Activated naive CD8-positive, alpha-beta T cell treated with anti-CD3 and anti-CD28 coated beads, Interleukin-2, amount 50 U/mL, for 24 hours (primary cell): ENCODE data around the gene AEBP2.
"Not testable (repeated sequence)": the region's sequence is repeated elsewhere in the genome, so short reads cannot be mapped to it uniquely, and the experiment has no call there.

Source experiments
- ATAC-seq: fragments of 150-1000 bp; cut with Tn5 transposase; one replicate; pipeline ENCODE4 v1.10.0; 2021
- DNase-seq: peaks from one replicate; pipeline ENCODE4 v3.0.0; 2021
- H3K27ac Mint-ChIP-seq: one replicate; pipeline ENCODE4 v1.8.0; 2021; ENCODE audit warnings: mild to moderate bottlenecking, mixed read lengths
- H3K27me3 Mint-ChIP-seq: one replicate; pipeline ENCODE4 v1.8.0; 2021; ENCODE audit warnings: mixed read lengths
- H3K36me3 Mint-ChIP-seq: one replicate; pipeline ENCODE4 v1.8.0; 2021; ENCODE audit warnings: low read depth, mixed read lengths
- H3K4me1 Mint-ChIP-seq: one replicate; pipeline ENCODE4 v1.8.0; 2021; ENCODE audit warnings: mixed read lengths
- H3K4me3 Mint-ChIP-seq: one replicate; pipeline ENCODE4 v1.8.0; 2021; ENCODE audit warnings: mild to moderate bottlenecking, moderate library complexity, mixed read lengths
- H3K9me3 Mint-ChIP-seq: one replicate; pipeline ENCODE4 v1.8.0; 2021; ENCODE audit warnings: mixed read lengths

AEBP2 gene

GRCh38 chr12:19410629-19411185 is 28.6 kb upstream of the AEBP2 start:
- DNase-seq = no peak
- Mint-ChIP-seq H3K4me1 (no peaks in the 10 kb centered on the region), H3K27ac (no peak overlapping the region), H3K9me3 (no peaks in the 10 kb centered on the region), H3K4me3 (no peak overlapping the region), H3K36me3 (no peaks in the 10 kb centered on the region), H3K27me3 (no peaks in the 10 kb centered on the region)
- ATAC-seq = no peak

- DNase-seq (no peak), ATAC-seq (no peak)
- H3K4me1 Mint-ChIP-seq = no peaks in the 10 kb centered on the region
- no peak overlapping the region for H3K4me3 Mint-ChIP-seq
- H3K36me3 Mint-ChIP-seq = no peaks in the 10 kb centered on the region
- H3K9me3 Mint-ChIP-seq = no peaks in the 10 kb centered on the region
- no peaks in the 10 kb centered on the region for H3K27me3 Mint-ChIP-seq
- H3K27ac Mint-ChIP-seq = no peak overlapping the region
These were observed 27.8 kb upstream of the AEBP2 start for GRCh38 chr12:19411234-19412204.

- DNase-seq (no peak), ATAC-seq (no peak)
- no peaks in the 10 kb centered on the region for H3K36me3 Mint-ChIP-seq
- H3K27me3 Mint-ChIP-seq = no peaks in the 10 kb centered on the region
- no peak overlapping the region for H3K4me3 Mint-ChIP-seq
- H3K27ac Mint-ChIP-seq = no peak overlapping the region
- H3K4me1 Mint-ChIP-seq = no peaks in the 10 kb centered on the region
- no peaks in the 10 kb centered on the region for H3K9me3 Mint-ChIP-seq
These were observed 26.4 kb upstream of the AEBP2 start for GRCh38 chr12:19412844-19413243.

DNA sequence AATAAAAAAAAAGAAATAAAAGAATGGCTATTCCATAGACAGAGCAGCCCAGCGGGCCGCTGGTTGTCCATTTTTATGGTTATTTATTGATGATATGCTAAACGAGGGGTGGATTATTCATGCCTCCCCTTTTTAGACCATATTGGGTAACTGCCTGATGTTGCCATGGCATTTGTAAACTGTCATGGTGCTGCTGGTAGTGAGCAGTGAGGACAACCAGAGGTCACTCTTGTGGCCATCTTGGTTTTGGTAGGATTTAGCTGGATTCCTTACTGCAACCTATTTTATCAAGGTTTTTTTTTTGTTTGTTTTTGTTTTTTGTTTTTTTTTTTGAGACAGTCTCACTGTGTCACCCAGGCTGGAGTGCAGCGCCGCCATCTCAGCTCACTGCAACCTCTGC is 25.7 kb upstream of the AEBP2 start:
- DNase-seq, H3K9me3 Mint-ChIP-seq, ATAC-seq, H3K27ac Mint-ChIP-seq, H3K4me1 Mint-ChIP-seq, H3K27me3 Mint-ChIP-seq, H3K4me3 Mint-ChIP-seq, H3K36me3 Mint-ChIP-seq: not testable (repeated sequence)

GRCh38 chr12:19415563-19415962 is 23.7 kb upstream of the AEBP2 start:
- no peaks in the 10 kb centered on the region for H3K27me3 Mint-ChIP-seq
- DNase-seq (no peak), ATAC-seq (no peak)
- no peaks in the 10 kb centered on the region for H3K36me3 Mint-ChIP-seq
- H3K4me1 Mint-ChIP-seq = no peaks in the 10 kb centered on the region
- H3K4me3 Mint-ChIP-seq = no peak overlapping the region
- no peaks in the 10 kb centered on the region for H3K9me3 Mint-ChIP-seq
- H3K27ac Mint-ChIP-seq = no peak overlapping the region

DNA sequence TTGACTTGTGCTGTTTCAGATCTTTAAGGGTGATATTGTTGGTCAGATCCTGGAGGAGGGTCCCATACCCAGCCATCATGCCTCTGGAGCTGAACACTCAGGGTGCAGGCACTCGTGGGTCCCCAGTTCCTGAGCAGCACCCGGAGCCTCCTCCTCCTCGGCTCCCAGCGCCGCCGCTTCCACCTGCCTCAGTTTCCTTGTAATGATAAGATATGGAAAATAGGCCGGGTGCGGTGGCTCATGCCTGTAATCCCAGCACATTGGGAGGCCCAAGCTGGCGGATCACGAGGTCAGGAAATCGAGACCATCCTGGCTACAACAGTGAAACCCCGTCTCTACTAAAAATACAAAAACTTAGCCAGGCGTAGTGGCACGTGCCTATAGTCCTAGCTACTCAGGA is 20.2 kb upstream of the AEBP2 start:
- DNase-seq (no peak), ATAC-seq (no peak)
- no peak overlapping the region for H3K27ac Mint-ChIP-seq
- peaks cover 6% of the 10 kb centered on the region for H3K4me1 Mint-ChIP-seq
- no peaks in the 10 kb centered on the region for H3K9me3 Mint-ChIP-seq
- no peaks in the 10 kb centered on the region for H3K36me3 Mint-ChIP-seq
- H3K27me3 Mint-ChIP-seq = no peaks in the 10 kb centered on the region
- H3K4me3 Mint-ChIP-seq = no peak overlapping the region

DNA sequence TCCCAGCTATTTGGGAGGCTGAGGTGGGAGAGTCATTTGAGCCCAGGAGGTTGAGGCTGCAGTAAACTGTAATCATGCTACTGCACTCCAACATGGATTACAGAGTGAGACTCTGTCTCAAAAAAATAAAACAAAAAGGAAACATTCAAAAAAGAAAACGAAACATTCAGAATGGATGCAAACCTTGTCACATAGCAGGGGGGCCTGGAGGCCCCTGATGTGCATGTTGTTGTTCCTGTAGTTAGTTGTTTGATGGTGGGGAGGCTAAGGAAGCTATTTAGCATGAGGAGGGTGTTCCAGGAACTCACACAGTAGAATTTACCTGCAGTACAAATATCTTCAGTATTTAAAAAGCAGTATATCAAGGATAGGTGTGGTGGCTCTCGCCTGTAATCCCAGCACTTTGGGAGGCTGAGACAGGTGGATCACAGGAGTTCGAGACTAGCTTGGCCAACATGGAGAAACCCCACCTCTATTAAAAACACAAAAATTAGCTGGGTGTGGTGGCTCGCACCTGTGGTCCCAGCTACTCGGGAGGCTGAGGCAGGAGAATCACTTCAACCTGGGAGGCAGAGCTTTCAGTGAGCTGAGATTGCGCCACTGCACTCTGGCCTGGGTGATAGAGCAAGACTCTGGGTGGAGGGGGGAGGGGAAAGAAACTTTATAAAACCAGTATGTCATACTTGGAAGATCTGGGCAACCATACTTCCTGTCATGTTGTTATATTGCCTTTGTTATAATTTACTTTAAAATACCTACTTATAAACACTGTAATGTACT is 17.6 kb upstream of the AEBP2 start:
- ATAC-seq (no peak), DNase-seq (no peak)
- Mint-ChIP-seq H3K27ac (no peak overlapping the region), H3K4me1 (peaks cover 6% of the 10 kb centered on the region), H3K36me3 (no peaks in the 10 kb centered on the region), H3K27me3 (no peaks in the 10 kb centered on the region), H3K4me3 (no peak overlapping the region), H3K9me3 (no peaks in the 10 kb centered on the region)

DNA sequence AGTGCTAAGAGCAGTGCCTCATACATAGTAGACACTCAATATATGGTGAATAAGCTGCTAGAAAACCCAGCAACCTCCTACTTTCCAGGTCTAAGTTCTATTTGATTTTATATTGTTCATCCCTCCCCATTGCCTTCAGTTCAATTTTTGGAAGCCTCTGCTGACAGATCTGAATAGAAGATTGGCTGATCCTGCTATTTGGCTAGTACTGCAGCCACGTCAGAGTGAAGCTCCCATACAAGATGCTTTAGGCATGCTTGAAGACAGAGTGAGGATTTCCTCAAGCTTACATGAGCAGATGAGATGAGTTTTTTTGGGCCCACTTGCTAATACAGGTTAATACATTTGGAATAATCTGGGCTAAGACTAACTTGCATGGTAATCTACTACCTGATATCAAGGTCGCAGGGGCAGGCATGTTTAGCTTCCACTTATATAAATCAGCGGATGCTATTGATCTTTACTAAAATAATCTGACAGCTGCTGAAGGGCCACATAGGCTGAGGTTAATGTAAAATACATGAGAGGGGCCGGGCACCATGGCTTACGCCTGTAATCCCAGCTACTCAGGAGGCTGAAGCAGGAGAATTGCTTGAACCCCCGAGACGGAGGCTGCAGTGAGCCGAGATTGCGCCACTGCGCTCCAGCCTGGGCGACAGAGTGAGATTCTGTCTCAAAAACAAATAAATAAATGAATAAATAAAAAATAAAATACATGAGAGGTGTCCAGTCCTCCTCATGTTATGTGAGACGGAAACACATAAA is 15.9 kb upstream of the AEBP2 start:
- ATAC-seq (no peak), DNase-seq (no peak)
- Mint-ChIP-seq H3K4me1 (peaks cover 8% of the 10 kb centered on the region), H3K27me3 (no peaks in the 10 kb centered on the region), H3K36me3 (no peaks in the 10 kb centered on the region), H3K4me3 (no peak overlapping the region), H3K27ac (no peak overlapping the region), H3K9me3 (no peaks in the 10 kb centered on the region)

DNA sequence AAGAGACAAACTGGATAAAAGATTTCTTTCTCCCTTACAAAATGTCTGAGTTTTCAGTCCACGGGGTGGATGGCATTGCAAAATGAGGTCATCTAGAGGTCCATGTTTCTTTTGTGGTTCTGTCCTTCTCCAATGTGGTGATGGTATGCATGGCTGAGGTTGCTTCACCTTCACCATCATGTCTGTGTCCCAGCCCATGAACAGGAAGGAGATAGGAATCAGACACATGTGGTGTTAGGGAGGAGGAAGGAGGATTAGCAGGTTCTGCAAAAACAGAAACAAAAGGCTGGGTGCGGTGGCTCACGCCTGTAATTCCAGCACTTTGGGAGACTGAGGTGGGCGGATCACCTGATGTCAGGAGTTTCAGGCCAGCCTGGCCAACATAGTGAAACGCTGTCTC is 11.0 kb upstream of the AEBP2 start:
- Mint-ChIP-seq H3K27ac (no peak overlapping the region), H3K9me3 (no peaks in the 10 kb centered on the region), H3K36me3 (no peaks in the 10 kb centered on the region), H3K4me3 (no peak overlapping the region), H3K4me1 (peaks cover 24% of the 10 kb centered on the region), H3K27me3 (no peaks in the 10 kb centered on the region)
- ATAC-seq (no peak), DNase-seq (no peak)

GRCh38 chr12:19429491-19429890 is 9.8 kb upstream of the AEBP2 start:
- not testable (repeated sequence) for ATAC-seq, H3K27ac Mint-ChIP-seq, DNase-seq, H3K9me3 Mint-ChIP-seq, H3K27me3 Mint-ChIP-seq, H3K36me3 Mint-ChIP-seq, H3K4me3 Mint-ChIP-seq
- peaks cover 28% of the 10 kb centered on the region for H3K4me1 Mint-ChIP-seq

DNA sequence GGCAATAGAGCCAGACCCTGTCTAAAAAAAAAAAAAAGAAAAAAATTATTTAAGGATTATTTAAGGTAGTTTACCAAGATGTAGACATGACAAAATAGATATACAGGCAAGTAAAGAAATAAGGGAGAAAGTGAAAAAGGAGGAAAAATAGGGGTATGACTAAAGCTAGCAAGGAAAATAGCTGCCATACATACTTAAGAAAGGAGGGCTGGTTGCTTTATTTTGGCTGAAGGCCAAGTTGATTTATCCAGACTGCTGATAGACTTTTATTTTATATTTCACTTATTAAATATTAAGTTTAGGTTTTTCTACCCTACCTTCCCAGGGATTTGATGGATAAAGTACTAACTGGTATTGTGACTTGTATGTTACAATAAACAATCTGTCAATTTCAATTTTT is 8.3 kb upstream of the AEBP2 start:
- Mint-ChIP-seq H3K4me1 (peaks cover 35% of the 10 kb centered on the region), H3K27ac (peak overlapping the region; percentile 96), H3K9me3 (no peaks in the 10 kb centered on the region), H3K4me3 (no peak overlapping the region), H3K27me3 (no peaks in the 10 kb centered on the region), H3K36me3 (no peaks in the 10 kb centered on the region)
- no peak for DNase-seq
- no peak for ATAC-seq

DNA sequence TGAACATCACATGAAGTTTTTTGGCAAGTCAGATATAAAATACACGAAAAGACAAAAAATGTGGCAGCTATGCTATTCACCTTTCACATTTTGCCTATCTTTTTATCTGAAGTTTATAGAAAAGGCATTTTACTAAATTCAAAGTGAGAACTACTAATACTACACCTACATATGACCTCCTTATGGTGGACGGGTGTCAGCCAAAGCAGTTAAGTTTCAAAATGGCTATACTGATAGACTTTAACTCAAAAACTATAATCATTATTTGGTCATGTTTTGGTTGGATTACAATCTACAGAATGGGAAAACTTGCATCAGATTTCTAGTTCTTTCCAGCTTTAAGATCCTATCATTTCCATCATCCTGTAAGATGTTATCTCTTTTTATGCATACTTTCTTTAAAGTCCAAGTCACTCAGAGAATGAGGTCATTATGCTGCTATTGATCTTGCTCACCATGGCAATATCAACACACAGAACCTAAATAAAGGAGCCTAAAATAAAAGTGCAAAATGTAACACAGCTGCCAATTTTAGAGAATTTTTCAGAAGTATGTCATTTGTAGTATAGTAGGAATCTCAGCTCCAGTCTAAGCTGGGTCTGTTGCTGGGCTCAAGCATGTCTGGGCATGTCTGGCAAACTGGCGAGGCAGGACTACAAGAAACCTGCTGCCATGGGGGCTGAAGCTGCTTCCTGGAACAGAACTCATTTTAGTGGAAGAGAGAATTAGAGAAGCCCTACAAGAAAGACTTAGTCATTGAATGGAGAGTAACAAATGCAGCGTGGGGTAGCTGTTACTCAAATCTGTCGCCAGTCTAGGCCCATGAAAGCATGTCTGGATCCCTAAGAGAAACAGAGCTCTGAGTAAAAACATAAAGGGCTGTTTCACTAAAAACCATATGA is 7.6 kb upstream of the AEBP2 start:
- ATAC-seq = peak; percentile 88
- H3K9me3 Mint-ChIP-seq = no peaks in the 10 kb centered on the region
- peaks cover 39% of the 10 kb centered on the region for H3K4me1 Mint-ChIP-seq
- no peaks in the 10 kb centered on the region for H3K36me3 Mint-ChIP-seq
- H3K4me3 Mint-ChIP-seq = peak overlapping the region; percentile 12
- no peaks in the 10 kb centered on the region for H3K27me3 Mint-ChIP-seq
- peak; percentile 41 for DNase-seq
- peak overlapping the region; percentile 96 for H3K27ac Mint-ChIP-seq

- peaks cover 46% of the 10 kb centered on the region for H3K4me1 Mint-ChIP-seq
- no peaks in the 10 kb centered on the region for H3K36me3 Mint-ChIP-seq
- no peak for ATAC-seq
- peak overlapping the region; percentile 12 for H3K4me3 Mint-ChIP-seq
- peak overlapping the region; percentile 96 for H3K27ac Mint-ChIP-seq
- no peak for DNase-seq
- H3K9me3 Mint-ChIP-seq = no peaks in the 10 kb centered on the region
- no peaks in the 10 kb centered on the region for H3K27me3 Mint-ChIP-seq
These were observed 6.8 kb upstream of the AEBP2 start for GRCh38 chr12:19432309-19433170.
